Ishikawa (cell line): Measurements from ENCODE around the gene RAD51B.

Source experiments
- CEBPB ChIP-seq: IDR thresholded peaks from 2 replicates; pipeline ENCODE4 v1.6.1; 2012
- CREB1 ChIP-seq: IDR thresholded peaks from 2 replicates; pipeline ENCODE4 v1.6.1; 2012; ENCODE audit warnings: low read depth
- EGR1 ChIP-seq: IDR thresholded peaks from 2 replicates; pipeline ENCODE4 v1.6.1; 2012
- FOXM1 ChIP-seq: IDR thresholded peaks from 2 replicates; pipeline ENCODE4 v1.6.1; 2012; ENCODE audit warnings: low read depth, borderline replicate concordance
- MAX ChIP-seq: IDR thresholded peaks from 2 replicates; pipeline ENCODE4 v1.6.1; 2012
- NFIC ChIP-seq: IDR thresholded peaks from 2 replicates; pipeline ENCODE4 v1.6.1; 2012
- RAD21 ChIP-seq: IDR thresholded peaks from 2 replicates; pipeline ENCODE4 v1.6.1; 2012; ENCODE audit warnings: low read depth
- REST ChIP-seq: IDR thresholded peaks from 2 replicates; pipeline ENCODE4 v1.6.1; 2012; ENCODE audit warnings: low read depth, mild to moderate bottlenecking
- TCF12 ChIP-seq: IDR thresholded peaks from 2 replicates; pipeline ENCODE4 v1.6.1; 2012; ENCODE audit warnings: low read depth
- TEAD4 ChIP-seq: IDR thresholded peaks from 2 replicates; pipeline ENCODE4 v1.6.1; 2012
- ZBTB7A ChIP-seq: IDR thresholded peaks from 2 replicates; pipeline ENCODE4 v1.6.1; 2012; ENCODE audit warnings: low read depth

GRCh38 chr14:68377006-68377405 is 557.4 kb downstream of the RAD51B start:
- TF ChIP-seq CEBPB (no peak), EGR1 (no peak), TCF12 (no peak), NFIC (no peak), TEAD4 (no peak), ZBTB7A (no peak), REST (no peak), FOXM1 (no peak), RAD21 (no peak), MAX (no peak), CREB1 (no peak)
